IMR-90 (cell line): ENCODE measurements around the gene NUDT8. TPM values are rescaled to one million over a fixed set of nuclear protein-coding genes. Genes with fewer than 3 reads are reported as not detected.

Experiments
- ATAC-seq: fragments of 200-7000 bp; cut with Tn5 transposase; 2 replicates; pipeline ENCODE4 v1.9.1; 2020; ENCODE audit warnings: low read depth, mild to moderate bottlenecking, moderate library complexity
- BruUV-seq: library from RNA; stranded (reverse); fragments of 400-500 nt; replicated peaks from 2 replicates; lab custom pipeline; 2021; lab: Mats Ljungman, UMichigan
- CTCF ChIA-PET: fragments of 300-600 bp; formaldehyde crosslinking; extraction: SDS; loops from one replicate; lab custom pipeline; 2021; ENCODE audit warnings: antibody characterized with exemption; lab: Yijun Ruan, JAX
- POLR2A ChIA-PET: fragments of 300-600 bp; sonication (Branson Sonifier 250); formaldehyde crosslinking; loops from one replicate; lab custom pipeline; 2022; ENCODE audit warnings: antibody characterized with exemption; ENCODE audit not compliant: unreplicated experiment; lab: Charles Lee
- DNase-seq: peaks from one replicate; pipeline ENCODE4 v3.0.0; 2013
- H2AFZ ChIP-seq: replicated peaks from 2 replicates; pipeline ENCODE3; 2013; ENCODE audit warnings: low read length, mild to moderate bottlenecking; ENCODE audit not compliant: poor library complexity
- H2AK5ac ChIP-seq: 2 replicates; pipeline ENCODE4 v1.6.1; 2013; ENCODE audit warnings: low read depth, low read length, inconsistent platforms
- H2AK9ac ChIP-seq: replicated peaks from 2 replicates; pipeline ENCODE3; 2013; ENCODE audit warnings: mild to moderate bottlenecking, low read depth, low read length, moderate library complexity; ENCODE audit not compliant: poor library complexity
- H2BK120ac ChIP-seq: 2 replicates; pipeline ENCODE4 v1.6.1; 2013; ENCODE audit warnings: low read depth, low read length, inconsistent platforms
- H2BK15ac ChIP-seq: 3 replicates; pipeline ENCODE4 v1.6.1; 2013; ENCODE audit warnings: low read depth, low read length, inconsistent platforms
- H2BK20ac ChIP-seq: 2 replicates; pipeline ENCODE4 v1.6.1; 2013; ENCODE audit warnings: low read depth, mild to moderate bottlenecking, inconsistent platforms, low read length, moderate library complexity
- H2BK5ac ChIP-seq: 2 replicates; pipeline ENCODE4 v1.6.1; 2013; ENCODE audit warnings: mild to moderate bottlenecking, low read depth, low read length, inconsistent platforms; ENCODE audit not compliant: poor library complexity, severe bottlenecking
- H3K14ac ChIP-seq: replicated peaks from 2 replicates; pipeline ENCODE4 v1.6.1; 2013; ENCODE audit warnings: low read depth, low read length, inconsistent platforms
- H3K18ac ChIP-seq: 2 replicates; pipeline ENCODE4 v1.6.1; 2013; ENCODE audit warnings: low read depth, low read length, control low read depth
- H3K23ac ChIP-seq: 2 replicates; pipeline ENCODE4 v1.6.1; 2013; ENCODE audit warnings: low read depth, low read length, inconsistent platforms
- H3K27ac ChIP-seq: 2 replicates; pipeline ENCODE4 v1.5.1; 2013; ENCODE audit warnings: mild to moderate bottlenecking, control low read depth, low read length; ENCODE audit not compliant: insufficient read depth
- H3K27me3 ChIP-seq: 2 replicates; pipeline ENCODE4 v1.6.1; 2013; ENCODE audit warnings: low read length; ENCODE audit not compliant: control insufficient read depth, insufficient read depth
- H3K36me3 ChIP-seq: 2 replicates; pipeline ENCODE4 v1.6.1; 2013; ENCODE audit warnings: low read length, mixed read lengths; ENCODE audit not compliant: control insufficient read depth, insufficient read depth
- H3K4ac ChIP-seq: 2 replicates; pipeline ENCODE4 v1.6.1; 2013; ENCODE audit warnings: low read depth, low read length, inconsistent platforms
- H3K4me1 ChIP-seq: 2 replicates; pipeline ENCODE4 v1.6.1; 2013; ENCODE audit warnings: low read length, mixed read lengths; ENCODE audit not compliant: control insufficient read depth, insufficient read depth
- H3K4me2 ChIP-seq: 2 replicates; pipeline ENCODE4 v1.6.1; 2013; ENCODE audit warnings: low read depth, mild to moderate bottlenecking, control low read depth, low read length, moderate library complexity
- H3K4me3 ChIP-seq: 2 replicates; pipeline ENCODE4 v1.5.1; 2013; ENCODE audit warnings: low read depth, mild to moderate bottlenecking, control low read depth, low read length, moderate library complexity; ENCODE audit not compliant: insufficient read depth
- H3K56ac ChIP-seq: 2 replicates; pipeline ENCODE4 v1.6.1; 2013; ENCODE audit warnings: low read length, inconsistent platforms; ENCODE audit not compliant: insufficient read depth; ENCODE audit errors: extremely low read depth
- H3K79me1 ChIP-seq, 2 experiments: 2 replicates each; pipeline ENCODE4 v1.6.1; 2013; ENCODE audit warnings: low read length in 2 of 2, inconsistent platforms in 1 of 2, low read depth in 1 of 2
- H3K9ac ChIP-seq: 2 replicates; pipeline ENCODE4 v1.6.1; 2013; ENCODE audit warnings: low read depth, low read length, control low read depth
- H3K9me1 ChIP-seq: 2 replicates; pipeline ENCODE4 v1.6.1; 2013; ENCODE audit warnings: low read length, inconsistent platforms; ENCODE audit not compliant: insufficient read depth
- H3K9me3 ChIP-seq: 2 replicates; pipeline ENCODE4 v1.6.1; 2013; ENCODE audit warnings: low read length; ENCODE audit not compliant: control insufficient read depth, insufficient read depth
- H4K20me1 ChIP-seq: 2 replicates; pipeline ENCODE4 v1.6.1; 2013; ENCODE audit warnings: low read length, inconsistent platforms; ENCODE audit not compliant: insufficient read depth
- H4K5ac ChIP-seq: 2 replicates; pipeline ENCODE4 v1.6.1; 2013; ENCODE audit warnings: mild to moderate bottlenecking, low read depth, low read length, control low read depth
- H4K8ac ChIP-seq, 2 experiments: 2 replicates each; pipeline ENCODE4 v1.6.1; 2013; ENCODE audit warnings: low read depth in 2 of 2, low read length in 2 of 2, control low read depth in 1 of 2, inconsistent platforms in 1 of 2
- H4K91ac ChIP-seq: 2 replicates; pipeline ENCODE4 v1.6.1; 2013; ENCODE audit warnings: low read depth, low read length, inconsistent platforms; ENCODE audit not compliant: insufficient read depth
- BHLHE40 ChIP-seq: fragments of 150-350 bp; IDR thresholded peaks from 2 replicates; pipeline ENCODE4 v1.6.1; 2016; ENCODE audit warnings: mild to moderate bottlenecking, low read depth, low read length
- CEBPB ChIP-seq: IDR thresholded peaks from 2 replicates; pipeline ENCODE4 v1.6.1; 2012; ENCODE audit warnings: low read depth, low read length, improper control_type of control experiment
- MAFK ChIP-seq: IDR thresholded peaks from 2 replicates; pipeline ENCODE4 v1.6.1; 2012; ENCODE audit warnings: low read depth, low read length, improper control_type of control experiment
- NFE2L2 ChIP-seq: fragments of 150-350 bp; IDR thresholded peaks from 2 replicates; pipeline ENCODE4 v1.6.1; 2016; ENCODE audit warnings: low read depth, mild to moderate bottlenecking, low read length
- POLR2A ChIP-seq: IDR thresholded peaks from 2 replicates; pipeline ENCODE4 v1.6.1; 2012; ENCODE audit warnings: mild to moderate bottlenecking, low read depth, low read length
- RAD21 ChIP-seq: IDR thresholded peaks from 2 replicates; pipeline ENCODE4 v1.6.1; 2012; ENCODE audit warnings: low read length, improper control_type of control experiment
- RFX5 ChIP-seq: IDR thresholded peaks from 2 replicates; pipeline ENCODE4 v1.8.0; 2012; ENCODE audit warnings: low read depth, mild to moderate bottlenecking, low read length, moderate library complexity
- SMC3 ChIP-seq: fragments of 150-350 bp; IDR thresholded peaks from 2 replicates; pipeline ENCODE4 v1.6.1; 2016; ENCODE audit warnings: low read depth, mild to moderate bottlenecking, antibody characterized with exemption, low read length, moderate library complexity
- WGBS, 2 experiments: methylation state at CpG; one replicate each; pipeline versions ENCODE4 v1.1.5 to v1.1.7; 2013; ENCODE audit warnings: missing lambda C conversion rate in 2 of 2; ENCODE audit not compliant: insufficient read length in 1 of 2; ENCODE audit errors: extremely low coverage in 2 of 2; 5-methylcytosine and 5-hydroxymethylcytosine counted together
- dilution Hi-C: fragments of 300-500 bp; cut with HindIII; formaldehyde crosslinking; loops from one replicate; pipeline ENCODE4 v1.14.3; 2018; ENCODE audit warnings: low sequenced_read_pairs; ENCODE audit not compliant: unreplicated experiment
- in situ Hi-C: fragments of 300-500 bp; cut with MboI; formaldehyde crosslinking; loops from 3 replicates; pipeline ENCODE4 v1.14.3; 2019; ENCODE audit warnings: low sequenced_read_pairs, inconsistent platforms, mixed read lengths
- intact Hi-C: fragments of 100-400 bp; cut with micrococcal nuclease; formaldehyde crosslinking; loops from 2 replicates; pipeline ENCODE4 v1.10.0; 2022
- polyA plus RNA-seq, 3 experiments: library from polyadenylated mRNA; depleted of rRNA; stranded (reverse); fragments of >200 nt; gene quantifications; 2 replicates each; pipeline ENCODE4 v1.2.3, GENCODE V29; 2012; ENCODE audit warnings: low replicate concordance in 1 of 3
- total RNA-seq: library from RNA; depleted of rRNA; stranded (reverse); fragments of >200 nt; gene quantifications from 2 replicates; pipeline ENCODE4 v1.2.3, GENCODE V29; 2012
- TF ChIP-seq, protein P1 (sequence below): conservative IDR thresholded peaks from 2 replicates; pipeline ENCODE4 v1.5.1; 2012; ENCODE audit warnings: mild to moderate bottlenecking, low read depth, low read length, improper control_type of control experiment
- TF ChIP-seq, protein P2 (sequence below): fragments of 150-350 bp; IDR thresholded peaks from 2 replicates; pipeline ENCODE4 v1.6.1; 2016; ENCODE audit warnings: low read depth, mild to moderate bottlenecking, low read length, moderate library complexity, borderline replicate concordance
- TF ChIP-seq, protein P3 (sequence below): fragments of 150-350 bp; IDR thresholded peaks from 2 replicates; pipeline ENCODE4 v1.6.1; 2017; ENCODE audit warnings: mild to moderate bottlenecking, antibody characterized with exemption, low read length, low read depth

Gene NUDT8
- total and polyA plus RNA-seq, 2 of the 4 experiments (the other 2 are of a cell fraction), result 1.4 to 2.5 TPM

DNA sequence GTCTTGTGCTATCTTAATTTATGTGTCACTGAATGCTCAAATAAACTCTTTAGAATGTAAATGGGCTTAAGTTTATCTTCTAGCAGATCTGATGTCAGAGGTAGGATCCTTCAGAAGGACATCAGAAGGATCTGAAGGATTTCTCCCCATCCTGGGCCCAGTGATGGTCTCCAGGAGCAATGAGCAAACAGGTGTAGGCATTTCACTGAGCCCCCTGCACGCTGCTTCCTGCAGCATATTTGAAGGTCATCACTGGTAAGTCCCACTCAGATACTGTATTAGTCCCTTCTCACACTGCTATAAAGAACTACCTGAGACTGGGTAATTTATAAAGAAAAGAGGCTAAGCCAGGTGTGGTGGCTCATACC is 41.6 kb downstream of the NUDT8 start:
- DNase-seq (no peak), ATAC-seq (no peak)
- no peak overlapping the region for H3K4me2 ChIP-seq
- dilution Hi-C loops, result no loop called here
- H2AK9ac ChIP-seq, result no peak overlapping the region
- H3K36me3 ChIP-seq, result peaks cover 20% of the 10 kb centered on the region
- WGBS, 2 experiments, result no CpG with 5 or more reads among the region's 1 CpG
- no peak overlapping the region for H2BK5ac ChIP-seq
- H3K79me1 ChIP-seq, result peaks cover 18 to 39% of the 10 kb centered on the region in 2 experiments
- peaks cover 12% of the 10 kb centered on the region for H3K9me1 ChIP-seq
- peaks cover under 1% of the 10 kb centered on the region; the same call in 1 of the 2 replicates for H3K27me3 ChIP-seq
- H2BK20ac ChIP-seq, result no peak overlapping the region
- H3K9ac ChIP-seq, result no peak overlapping the region
- CTCF ChIA-PET, result no interaction called here
- H3K4ac ChIP-seq, result no peak overlapping the region
- no peak overlapping the region for H3K27ac ChIP-seq
- H4K20me1 ChIP-seq, result peaks cover 31% of the 10 kb centered on the region
- H2AFZ ChIP-seq, result no peak overlapping the region
- no peak overlapping the region for H2BK120ac ChIP-seq
- POLR2A ChIA-PET, result no interaction called here
- no peak overlapping the region for H2BK15ac ChIP-seq
- H2AK5ac ChIP-seq, result no peak overlapping the region
- H3K4me1 ChIP-seq, result peaks cover 11% of the 10 kb centered on the region
- in situ Hi-C loops, result no loop called here
- H4K8ac ChIP-seq, result no peak overlapping the region
- intact Hi-C loops, result no loop called here
- no peak overlapping the region for H3K4me3 ChIP-seq
- H3K23ac ChIP-seq, result no peak overlapping the region
- no peak overlapping the region for H3K14ac ChIP-seq
- no peak overlapping the region for H4K91ac ChIP-seq
- BruUV-seq, result no TSS peak
- H3K56ac ChIP-seq, result no peak overlapping the region
- no peak overlapping the region for H4K5ac ChIP-seq
- no peak overlapping the region for H3K18ac ChIP-seq
- H3K9me3 ChIP-seq, result no peaks in the 10 kb centered on the region
- TF ChIP-seq SMC3 (no peak), RAD21 (no peak), NFE2L2 (no peak), CEBPB (no peak), POLR2A (no peak), MAFK (no peak), BHLHE40 (no peak), RFX5 (no peak)
- TF ChIP-seq, protein P1, sequence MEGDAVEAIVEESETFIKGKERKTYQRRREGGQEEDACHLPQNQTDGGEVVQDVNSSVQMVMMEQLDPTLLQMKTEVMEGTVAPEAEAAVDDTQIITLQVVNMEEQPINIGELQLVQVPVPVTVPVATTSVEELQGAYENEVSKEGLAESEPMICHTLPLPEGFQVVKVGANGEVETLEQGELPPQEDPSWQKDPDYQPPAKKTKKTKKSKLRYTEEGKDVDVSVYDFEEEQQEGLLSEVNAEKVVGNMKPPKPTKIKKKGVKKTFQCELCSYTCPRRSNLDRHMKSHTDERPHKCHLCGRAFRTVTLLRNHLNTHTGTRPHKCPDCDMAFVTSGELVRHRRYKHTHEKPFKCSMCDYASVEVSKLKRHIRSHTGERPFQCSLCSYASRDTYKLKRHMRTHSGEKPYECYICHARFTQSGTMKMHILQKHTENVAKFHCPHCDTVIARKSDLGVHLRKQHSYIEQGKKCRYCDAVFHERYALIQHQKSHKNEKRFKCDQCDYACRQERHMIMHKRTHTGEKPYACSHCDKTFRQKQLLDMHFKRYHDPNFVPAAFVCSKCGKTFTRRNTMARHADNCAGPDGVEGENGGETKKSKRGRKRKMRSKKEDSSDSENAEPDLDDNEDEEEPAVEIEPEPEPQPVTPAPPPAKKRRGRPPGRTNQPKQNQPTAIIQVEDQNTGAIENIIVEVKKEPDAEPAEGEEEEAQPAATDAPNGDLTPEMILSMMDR, result no peak
- TF ChIP-seq, protein P2, sequence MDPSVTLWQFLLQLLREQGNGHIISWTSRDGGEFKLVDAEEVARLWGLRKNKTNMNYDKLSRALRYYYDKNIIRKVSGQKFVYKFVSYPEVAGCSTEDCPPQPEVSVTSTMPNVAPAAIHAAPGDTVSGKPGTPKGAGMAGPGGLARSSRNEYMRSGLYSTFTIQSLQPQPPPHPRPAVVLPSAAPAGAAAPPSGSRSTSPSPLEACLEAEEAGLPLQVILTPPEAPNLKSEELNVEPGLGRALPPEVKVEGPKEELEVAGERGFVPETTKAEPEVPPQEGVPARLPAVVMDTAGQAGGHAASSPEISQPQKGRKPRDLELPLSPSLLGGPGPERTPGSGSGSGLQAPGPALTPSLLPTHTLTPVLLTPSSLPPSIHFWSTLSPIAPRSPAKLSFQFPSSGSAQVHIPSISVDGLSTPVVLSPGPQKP, result no peak
- TF ChIP-seq, protein P3, sequence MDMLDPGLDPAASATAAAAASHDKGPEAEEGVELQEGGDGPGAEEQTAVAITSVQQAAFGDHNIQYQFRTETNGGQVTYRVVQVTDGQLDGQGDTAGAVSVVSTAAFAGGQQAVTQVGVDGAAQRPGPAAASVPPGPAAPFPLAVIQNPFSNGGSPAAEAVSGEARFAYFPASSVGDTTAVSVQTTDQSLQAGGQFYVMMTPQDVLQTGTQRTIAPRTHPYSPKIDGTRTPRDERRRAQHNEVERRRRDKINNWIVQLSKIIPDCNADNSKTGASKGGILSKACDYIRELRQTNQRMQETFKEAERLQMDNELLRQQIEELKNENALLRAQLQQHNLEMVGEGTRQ, result no peak
